ENCODE measurements around the gene VENTX. TPM values are rescaled to one million over a fixed set of nuclear protein-coding genes. Genes with fewer than 3 reads are reported as not detected.

VENTX gene
- total RNA-seq, 1 experiment from 2014 or later: not detected

GRCh38 chr10:133247681-133248333 is 10.2 kb downstream of the VENTX start:
- Histone ChIP-seq H3K4me3 (replicated peaks in 1 of 2; ENCODE audit: low read depth in 1 of 2, low read length in 2 of 2) (no peak overlapping the region), H3K9ac (ENCODE audit: low read length) (no peak overlapping the region), H3K79me2 (ENCODE audit: insufficient read depth, low read length) (no peaks in the 10 kb centered on the region), H3K9me2 (ENCODE audit: insufficient read depth) (no peaks in the 10 kb centered on the region), H4K20me1 (ENCODE audit: insufficient read depth) (no peaks in the 10 kb centered on the region), H3K27me3 (ENCODE audit: insufficient read depth, low read length) (no peaks in the 10 kb centered on the region), H2AFZ (ENCODE audit: low read depth, low read length, poor library complexity, severe bottlenecking) (no peak overlapping the region), H3K9me3 (ENCODE audit: control insufficient read depth in 1 of 2, insufficient read depth in 1 of 2, low read depth in 1 of 2, low read length in 2 of 2) (no peaks in the 10 kb centered on the region), H3K36me3 (ENCODE audit: control insufficient read depth in 1 of 2, insufficient read depth in 2 of 2, low read length in 2 of 2) (no peaks in the 10 kb centered on the region), H3K4me1 (ENCODE audit: control insufficient read depth in 1 of 2, insufficient read depth in 2 of 2, low read length in 2 of 2) (peaks cover 0 to 9% of the 10 kb centered on the region in 2 experiments; a peak in 1 of 4 replicates), H3K4me2 (ENCODE audit: low read length) (no peak overlapping the region), H3K27ac (ENCODE audit: low read depth, low read length) (no peak overlapping the region)
- ATAC-seq: no peak
- intact Hi-C loops (cut with micrococcal nuclease): no loop called here
- no peak for TF ChIP-seq TCF7L2 (IDR thresholded peaks at IDR 0.05; ENCODE audit: borderline replicate concordance, extremely low read depth, insufficient read depth, insufficient read length)
- no peak for TF ChIP-seq EGR1 (IDR thresholded peaks at IDR 0.05; ENCODE audit: low read depth)
- no peak for TF ChIP-seq CEBPB (IDR thresholded peaks at IDR 0.05; ENCODE audit: low read depth)
- no peak for TF ChIP-seq SP1 (IDR thresholded peaks at IDR 0.05; ENCODE audit: low read depth)
- no peak for TF ChIP-seq ZBTB33 (IDR thresholded peaks at IDR 0.05; ENCODE audit: extremely low read depth, insufficient replicate concordance, low read length)
- no peak for TF ChIP-seq ELF1 (IDR thresholded peaks at IDR 0.05; ENCODE audit: borderline replicate concordance, low read depth)
- no peak for TF ChIP-seq ATF3 (IDR thresholded peaks at IDR 0.05)
- no peak for TF ChIP-seq POLR2AphosphoS5 (IDR thresholded peaks at IDR 0.05; ENCODE audit: low read depth, low read length)
- no peak for TF ChIP-seq JUND (IDR thresholded peaks at IDR 0.05)
- TF ChIP-seq CTCF (IDR thresholded peaks at IDR 0.05 in 2 of 3, conservative IDR thresholded peaks at IDR 0.05 in 1 of 3; ENCODE audit: borderline replicate concordance in 1 of 3, insufficient read depth in 1 of 3, low read depth in 2 of 3, low read length in 2 of 3): no peak
- BruUV-seq (replicated peaks): no TSS peak
- ChIA-PET POLR2A (no interaction called here), RAD21 (ENCODE audit: low non-redundant PET in 1 of 2, low total read pairs in 2 of 2, uncharacterized antibody in 2 of 2, unreplicated experiment in 2 of 2) (interaction anchor here in 1 of 2 experiments (0.6 kb wide), 1 partner anchor 50 kb away, joined by 3 read pairs; no protein-coding TSS in a partner anchor), CTCF (no interaction called here)
- no peak for DNase-seq (ENCODE audit: low read depth, low spot score)

All from HCT116 (cell line).